ENCODE data around the gene SHISA4.
"Not testable (repeated sequence)": the region's sequence is repeated elsewhere in the genome, so short reads cannot be mapped to it uniquely, and the experiment has no call there.

SHISA4 gene, protein sequence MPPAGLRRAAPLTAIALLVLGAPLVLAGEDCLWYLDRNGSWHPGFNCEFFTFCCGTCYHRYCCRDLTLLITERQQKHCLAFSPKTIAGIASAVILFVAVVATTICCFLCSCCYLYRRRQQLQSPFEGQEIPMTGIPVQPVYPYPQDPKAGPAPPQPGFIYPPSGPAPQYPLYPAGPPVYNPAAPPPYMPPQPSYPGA

GRCh38 chr1:201888282-201889089 lies at the start of gene SHISA4:
TSS of gene SHISA4 (plus strand) at chr1:201888898. CDS start at chr1:201888995, 97 bp downstream.
- peak in 1 of 2 donors; percentile 30 for DNase-seq

GRCh38 chr1:201839089-201839488 lies 49.6 kb upstream of the SHISA4 start:
- not testable (repeated sequence) for DNase-seq

DNA sequence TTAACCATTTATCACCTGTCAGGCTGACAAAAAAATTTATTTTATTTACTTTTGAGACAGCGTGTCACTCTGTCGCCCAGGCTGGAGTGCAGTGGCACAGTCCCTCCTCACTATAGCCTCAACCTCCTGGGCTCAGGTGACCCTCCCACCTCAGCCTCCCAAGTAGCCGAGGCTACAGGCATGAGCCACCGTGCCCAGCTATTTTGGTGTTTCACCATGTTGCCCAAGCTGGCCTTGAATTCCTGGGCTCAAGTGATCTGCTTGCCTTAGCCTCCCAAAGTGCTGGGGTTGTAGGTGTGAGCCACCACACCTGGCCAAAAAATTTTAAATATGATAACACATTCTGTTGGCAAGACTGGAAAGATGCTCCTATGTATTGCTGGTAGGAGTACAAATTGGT lies 48.6 kb upstream of the SHISA4 start:
- no peak for DNase-seq

DNA sequence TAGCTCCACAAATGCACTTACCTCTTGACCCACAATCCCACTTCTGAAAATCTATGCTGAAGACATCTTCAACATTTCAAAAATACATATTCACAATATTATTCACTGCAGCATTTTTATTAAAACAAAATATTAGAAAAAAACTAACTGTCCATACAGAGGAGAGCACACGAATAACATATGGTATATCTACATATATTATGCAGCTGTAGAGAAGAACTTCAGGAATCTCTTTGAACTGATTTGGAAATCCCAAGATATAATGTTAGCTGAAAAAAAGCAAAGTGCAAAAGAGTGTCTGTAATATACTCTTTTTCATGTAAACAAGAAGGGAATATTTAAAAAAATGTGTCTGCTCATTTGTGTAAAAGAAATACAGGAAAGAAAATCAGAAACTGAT lies 48.2 kb upstream of the SHISA4 start:
- DNase-seq, result no peak

DNA sequence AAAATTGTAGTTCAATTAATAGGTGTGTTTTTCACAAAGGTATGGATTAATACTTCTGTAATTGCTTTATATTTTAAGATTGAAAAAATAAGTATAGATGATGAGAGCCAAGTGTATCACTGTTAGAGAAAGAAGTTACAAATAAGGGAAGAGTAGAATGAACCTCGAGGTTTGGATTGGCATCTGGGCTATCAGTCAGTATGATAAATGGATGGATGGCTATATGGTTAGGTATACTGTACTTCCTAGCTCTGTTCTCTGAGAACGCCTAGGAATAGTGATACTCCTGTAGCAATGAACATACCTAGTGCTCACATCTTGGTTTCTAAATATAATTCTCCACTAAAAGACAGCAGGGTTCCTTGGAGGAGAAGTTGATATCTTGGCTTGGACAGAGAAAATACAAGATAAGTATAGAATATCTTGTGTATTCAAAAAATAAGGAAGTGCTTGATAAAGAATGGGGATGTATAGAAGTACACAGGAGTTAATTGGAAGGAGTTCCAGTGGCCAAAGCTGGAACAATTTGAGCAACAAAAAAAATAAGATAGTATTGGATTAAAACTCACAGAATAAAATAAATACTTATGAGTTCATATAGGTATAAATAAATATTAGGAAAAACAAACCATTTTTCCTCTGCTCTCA lies 47.3 kb upstream of the SHISA4 start:
- no peak for DNase-seq

DNA sequence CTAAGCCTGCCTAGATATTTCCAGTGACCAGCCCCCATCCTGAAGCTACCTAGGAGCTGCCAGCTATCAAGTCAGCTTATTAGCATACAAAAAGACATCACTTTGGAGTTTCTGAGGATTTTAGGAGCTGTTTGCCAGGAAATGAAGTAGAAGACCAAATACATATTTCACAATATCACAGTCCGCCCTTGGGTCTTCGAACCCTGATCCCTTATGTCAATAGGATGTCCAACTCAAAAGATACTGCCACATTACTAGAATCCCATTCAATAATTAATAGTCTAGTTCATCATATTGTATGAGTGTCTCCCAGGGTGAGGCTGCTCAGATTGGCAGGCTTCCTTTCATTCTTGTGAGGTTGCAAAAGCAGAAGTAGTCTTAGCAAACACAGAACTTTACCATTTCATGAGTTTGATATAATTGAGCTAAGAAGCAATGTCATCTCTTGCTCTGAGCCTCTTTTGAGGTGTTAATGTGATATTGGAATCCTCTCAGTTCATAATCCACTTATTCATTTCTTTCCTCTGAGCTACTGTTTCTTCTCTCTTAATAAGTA lies 46.1 kb upstream of the SHISA4 start:
- no peak for DNase-seq

- DNase-seq, result no peak
These were observed 43.2 kb upstream of the SHISA4 start for GRCh38 chr1:201845331-201846083.

DNA sequence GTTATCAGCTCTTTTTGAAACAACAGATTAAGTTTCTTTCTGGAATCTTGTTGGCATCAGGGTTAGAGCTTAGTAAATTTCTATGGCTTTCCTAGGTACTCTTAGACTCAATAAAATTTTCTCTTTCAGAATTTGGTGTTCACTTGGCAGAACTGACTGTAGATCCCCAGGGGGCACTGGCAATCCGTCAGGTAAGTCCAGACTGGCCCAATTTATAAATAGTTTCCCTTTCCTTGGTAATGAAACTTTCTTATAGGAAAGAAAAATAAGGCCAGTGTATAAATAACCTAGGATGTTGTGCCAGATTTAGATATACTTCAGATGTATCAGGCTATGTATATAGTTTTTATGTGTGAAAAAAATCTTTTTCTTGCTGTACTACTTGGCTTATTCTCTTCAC lies 41.5 kb upstream of the SHISA4 start:
- DNase-seq, result no peak

GRCh38 chr1:201848230-201848629 lies 40.5 kb upstream of the SHISA4 start:
- no peak for DNase-seq

GRCh38 chr1:201849372-201850052 lies 39.2 kb upstream of the SHISA4 start:
- no peak for DNase-seq

DNA sequence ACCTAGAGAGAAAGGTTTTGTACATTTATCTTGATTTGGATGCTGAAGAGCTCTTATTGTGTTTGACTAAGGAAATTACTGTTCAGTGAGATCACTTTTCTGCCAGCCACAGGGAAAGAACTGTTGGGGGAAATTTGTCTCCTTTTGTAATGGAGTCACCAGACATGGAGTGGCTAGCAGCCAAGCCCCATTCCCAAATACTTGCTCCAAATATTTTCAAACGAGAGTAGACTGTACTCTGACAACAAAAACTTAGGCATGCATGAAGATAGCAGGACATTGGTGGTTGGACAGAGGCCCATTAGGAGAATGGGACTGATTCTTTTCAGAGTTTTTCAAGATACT lies 38.7 kb upstream of the SHISA4 start:
- no peak for DNase-seq

DNA sequence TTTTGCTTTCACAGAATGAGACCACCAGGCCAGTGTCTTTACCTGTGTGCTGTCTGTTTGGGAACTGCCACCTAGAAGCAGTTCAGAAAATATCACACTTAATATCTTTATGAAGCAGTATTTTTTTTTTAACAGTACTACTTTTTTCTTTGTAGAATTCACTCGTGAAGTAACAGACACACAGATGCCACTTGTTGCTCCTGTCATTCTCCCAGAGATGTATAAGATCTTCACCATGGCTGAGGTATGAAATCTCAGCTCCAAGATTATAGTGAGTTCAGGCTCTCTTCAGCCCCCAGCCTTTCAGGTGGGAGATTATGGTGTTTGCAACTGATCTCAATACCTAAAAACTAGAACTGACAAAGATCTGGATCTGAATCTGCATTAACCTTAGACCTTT lies 36.7 kb upstream of the SHISA4 start:
- DNase-seq, result no peak

DNA sequence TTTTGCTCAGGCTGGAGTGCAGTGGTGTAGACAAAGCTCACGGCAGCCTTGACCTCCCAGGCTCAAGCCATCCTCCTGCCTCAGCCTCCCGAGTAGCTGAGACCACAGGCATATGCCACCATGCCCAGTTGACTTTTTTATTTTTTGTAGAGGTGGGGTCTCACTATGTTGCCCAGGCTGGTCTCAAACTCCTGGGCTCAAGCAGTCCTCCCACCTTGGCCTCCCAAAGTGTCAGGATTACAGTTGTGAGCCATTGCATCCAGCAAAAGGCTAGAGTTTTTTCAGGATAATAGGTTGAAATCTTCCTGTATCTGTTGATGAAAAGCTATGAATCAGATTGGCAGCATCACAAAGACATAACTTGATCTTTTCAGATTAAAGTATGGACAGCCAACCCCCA lies 32.0 kb upstream of the SHISA4 start:
- not testable (repeated sequence) for DNase-seq

DNA sequence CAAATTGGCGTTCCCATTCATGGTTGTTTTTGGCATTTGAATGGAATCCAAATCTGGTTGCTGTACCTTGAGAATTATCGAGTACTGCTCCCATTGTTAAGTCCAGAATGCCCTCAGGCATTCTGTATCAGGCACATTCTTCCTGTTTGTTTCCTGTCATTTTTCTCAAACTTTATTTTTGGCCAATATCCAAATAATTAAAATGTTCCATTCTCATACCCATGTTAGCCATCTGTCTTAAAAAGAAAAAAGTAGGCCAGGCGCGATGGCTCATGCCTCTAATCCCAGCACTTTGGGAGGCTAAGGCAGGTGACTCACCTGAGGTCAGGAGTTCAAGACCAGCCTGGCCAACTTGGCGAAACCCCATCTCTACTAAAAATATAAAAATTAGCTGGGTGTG lies 29.3 kb upstream of the SHISA4 start:
- DNase-seq, result no peak

GRCh38 chr1:201861448-201861847 lies 27.2 kb upstream of the SHISA4 start:
- DNase-seq, result no peak

- no peak for DNase-seq
These were observed 18.3 kb upstream of the SHISA4 start for GRCh38 chr1:201870397-201870796.

DNA sequence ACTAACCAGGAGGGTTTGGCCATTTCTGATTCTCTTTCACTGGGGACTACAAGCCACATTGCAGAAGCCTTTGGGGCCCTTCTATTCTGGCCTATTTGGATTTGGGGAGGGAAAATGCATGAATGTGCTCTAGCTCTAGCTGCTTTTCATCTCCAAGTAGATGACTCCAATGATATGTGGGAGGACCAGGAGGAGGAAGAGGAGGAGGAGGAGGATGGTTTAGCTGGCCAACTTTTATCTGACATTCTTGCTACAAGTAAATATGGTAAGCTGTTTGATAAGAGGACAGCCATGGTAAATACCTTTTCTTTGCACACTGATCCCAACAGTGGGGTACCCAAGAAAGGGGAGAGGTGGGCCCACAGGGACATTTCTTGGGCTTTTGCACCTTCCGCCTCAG lies 14.0 kb upstream of the SHISA4 start:
- DNase-seq, result no peak

- DNase-seq, result no peak
These were observed 12.4 kb upstream of the SHISA4 start for GRCh38 chr1:201876148-201876818.

GRCh38 chr1:201877877-201878401 lies 10.8 kb upstream of the SHISA4 start:
- no peak for DNase-seq

GRCh38 chr1:201880928-201881571 lies 7.6 kb upstream of the SHISA4 start:
- DNase-seq, result no peak

GRCh38 chr1:201881617-201882016 lies 7.1 kb upstream of the SHISA4 start:
- DNase-seq, result no peak
